Fibroblast of the aortic adventitia (primary cell): Measurements from ENCODE around the gene ANK2. TPM values are rescaled to one million over a fixed set of nuclear protein-coding genes. Genes with fewer than 3 reads are reported as not detected.

Experiments used
- DNase-seq: peaks from one replicate; pipeline ENCODE4 v3.0.0-alpha.2; 2010; ENCODE audit warnings: low read depth
- H3K4me3 ChIP-seq: 2 replicates; pipeline ENCODE4 v1.5.1; 2011; ENCODE audit warnings: low read depth, mild to moderate bottlenecking, control low read depth, low read length, moderate library complexity
- CTCF ChIP-seq: IDR thresholded peaks from 2 replicates; pipeline ENCODE4 v1.5.1; 2011; ENCODE audit warnings: mild to moderate bottlenecking, low read length, control low read depth, inconsistent platforms; ENCODE audit not compliant: insufficient read depth
- total RNA-seq: library from RNA; depleted of rRNA; stranded (reverse); fragments of >200 nt; gene quantifications from 2 replicates; pipeline ENCODE4 v1.2.3, GENCODE V29; 2012; ENCODE audit warnings: low replicate concordance

Gene ANK2
- total RNA-seq, 1 donor = 200 TPM

- DNase-seq = peak; percentile 95
- no peak overlapping the region for H3K4me3 ChIP-seq
- no peak for TF ChIP-seq CTCF
These were observed 251.0 kb downstream of the ANK2 start for GRCh38 chr4:113300471-113300928.

GRCh38 chr4:113302051-113302450 lies 252.6 kb downstream of the ANK2 start:
- no peak overlapping the region for H3K4me3 ChIP-seq
- DNase-seq = no peak
- TF ChIP-seq CTCF = no peak

- no peak overlapping the region for H3K4me3 ChIP-seq
- no peak for TF ChIP-seq CTCF
- no peak for DNase-seq
These were observed 253.9 kb downstream of the ANK2 start for GRCh38 chr4:113303315-113303714.

- no peak for TF ChIP-seq CTCF
- no peak for DNase-seq
- H3K4me3 ChIP-seq = no peak overlapping the region
These were observed 261.6 kb downstream of the ANK2 start for GRCh38 chr4:113311047-113311446.

GRCh38 chr4:113312529-113312928 lies 263.1 kb downstream of the ANK2 start:
- TF ChIP-seq CTCF = no peak
- DNase-seq = no peak

GRCh38 chr4:113314426-113314825 lies 265.0 kb downstream of the ANK2 start:
- no peak for DNase-seq
- H3K4me3 ChIP-seq = no peak overlapping the region
- TF ChIP-seq CTCF = no peak

More at GRCh38 chr4:113312529-113312928, 263.1 kb downstream of the ANK2 start:
- H3K4me3 ChIP-seq = no peak overlapping the region

GRCh38 chr4:113316879-113317278 lies 267.4 kb downstream of the ANK2 start:
- no peak overlapping the region for H3K4me3 ChIP-seq
- no peak for TF ChIP-seq CTCF
- peak; percentile 56 for DNase-seq
